Kidney epithelial cell (primary cell): ENCODE measurements around the gene CNP. TPM values are rescaled to one million over a fixed set of nuclear protein-coding genes. Genes with fewer than 3 reads are reported as not detected.

Source experiments
- DNase-seq: peaks from one replicate; pipeline ENCODE4 v3.0.0-alpha.2; 2010; ENCODE audit warnings: low read depth
- H3K27me3 ChIP-seq: 2 replicates; pipeline ENCODE4 v1.6.0; 2011; ENCODE audit warnings: low read length; ENCODE audit not compliant: control insufficient read depth, insufficient read depth
- H3K36me3 ChIP-seq: 2 replicates; pipeline ENCODE4 v1.5.1; 2011; ENCODE audit warnings: low read length; ENCODE audit not compliant: control insufficient read depth, insufficient read depth
- H3K4me3 ChIP-seq: 2 replicates; pipeline ENCODE4 v1.5.1; 2011; ENCODE audit warnings: low read depth, mild to moderate bottlenecking, control low read depth, low read length
- CTCF ChIP-seq: IDR thresholded peaks from 2 replicates; pipeline ENCODE4 v1.5.1; 2011; ENCODE audit warnings: mild to moderate bottlenecking, moderate library complexity, low read length, control low read depth, inconsistent platforms; ENCODE audit not compliant: insufficient read depth, poor library complexity, severe bottlenecking
- total RNA-seq: library from RNA; depleted of rRNA; stranded (reverse); fragments of >200 nt; gene quantifications from 2 replicates; pipeline ENCODE4 v1.2.3, GENCODE V29; 2015

Gene CNP
- total RNA-seq, 1 donor from 2014 or later, result 65.1 TPM

- H3K36me3 ChIP-seq, result peaks cover 6% of the 10 kb centered on the region
- no peak overlapping the region for H3K4me3 ChIP-seq
- no peaks in the 10 kb centered on the region for H3K27me3 ChIP-seq
- DNase-seq, result no peak
- TF ChIP-seq CTCF, result no peak
These were observed 34.0 kb downstream of the CNP start for GRCh38 chr17:42000413-42001133.

- no peak for DNase-seq
- Histone ChIP-seq H3K36me3 (peaks cover 5% of the 10 kb centered on the region), H3K4me3 (no peak overlapping the region), H3K27me3 (no peaks in the 10 kb centered on the region)
- TF ChIP-seq CTCF, result no peak
These were observed 35.1 kb downstream of the CNP start for GRCh38 chr17:42001729-42002128.

- no peak overlapping the region for H3K4me3 ChIP-seq
- TF ChIP-seq CTCF, result no peak
- no peak for DNase-seq
- H3K36me3 ChIP-seq, result peaks cover 3% of the 10 kb centered on the region
- no peaks in the 10 kb centered on the region for H3K27me3 ChIP-seq
These were observed 35.7 kb downstream of the CNP start for GRCh38 chr17:42002175-42002791.

- Histone ChIP-seq H3K4me3 (no peak overlapping the region), H3K36me3 (peaks cover 3% of the 10 kb centered on the region), H3K27me3 (no peaks in the 10 kb centered on the region)
- DNase-seq, result no peak
- TF ChIP-seq CTCF, result no peak
These were observed 36.3 kb downstream of the CNP start for GRCh38 chr17:42002792-42003301.

- H3K36me3 ChIP-seq, result peaks cover 1% of the 10 kb centered on the region
- no peak overlapping the region for H3K4me3 ChIP-seq
- no peak for DNase-seq
- TF ChIP-seq CTCF, result no peak
- H3K27me3 ChIP-seq, result no peaks in the 10 kb centered on the region
These were observed 38.6 kb downstream of the CNP start for GRCh38 chr17:42005166-42005565.
